Measurements from ENCODE around the gene SERHL2.
"Not testable (repeated sequence)": the region's sequence is repeated elsewhere in the genome, so short reads cannot be mapped to it uniquely, and the experiment has no call there.

Gene SERHL2

GRCh38 chr22:42553475-42554361 is at the start of gene SERHL2:
TSS of gene SERHL2 (plus strand) at chr22:42553956. CDS start at chr22:42554021, 65 bp downstream.
- DNase-seq: no peak

GRCh38 chr22:42508327-42508974 is 45.3 kb upstream of the SERHL2 start:
- not testable (repeated sequence) for DNase-seq

GRCh38 chr22:42508975-42509364 is 44.8 kb upstream of the SERHL2 start:
- DNase-seq: not testable (repeated sequence)

- no peak for DNase-seq
Observed at GRCh38 chr22:42509548-42509947, 44.2 kb upstream of the SERHL2 start.

- DNase-seq: no peak
Observed at GRCh38 chr22:42511401-42511891, 42.3 kb upstream of the SERHL2 start.

- not testable (repeated sequence) for DNase-seq
Observed at GRCh38 chr22:42512273-42512990, 41.3 kb upstream of the SERHL2 start.

GRCh38 chr22:42514331-42514730 is 39.4 kb upstream of the SERHL2 start:
- DNase-seq: not testable (repeated sequence)

- not testable (repeated sequence) for DNase-seq
Observed at GRCh38 chr22:42515304-42515703, 38.5 kb upstream of the SERHL2 start.

- no peak for DNase-seq
Observed at GRCh38 chr22:42515896-42516295, 37.9 kb upstream of the SERHL2 start.

- not testable (repeated sequence) for DNase-seq
Observed at GRCh38 chr22:42517103-42517502, 36.7 kb upstream of the SERHL2 start.

- not testable (repeated sequence) for DNase-seq
Observed at GRCh38 chr22:42518638-42519524, 34.9 kb upstream of the SERHL2 start.

GRCh38 chr22:42519525-42520401 is 34.0 kb upstream of the SERHL2 start, which contains the start of gene RRP7A:
TSS of gene RRP7A (minus strand) at chr22:42519796. CDS start at chr22:42519786, 10 bp downstream.
- DNase-seq: no peak

GRCh38 chr22:42521228-42521546 is 32.6 kb upstream of the SERHL2 start:
- no peak for DNase-seq

GRCh38 chr22:42522546-42522945 is 31.2 kb upstream of the SERHL2 start:
- DNase-seq: no peak

- DNase-seq: no peak
Observed at GRCh38 chr22:42528591-42529307, 25.0 kb upstream of the SERHL2 start.

GRCh38 chr22:42529435-42529834 is 24.3 kb upstream of the SERHL2 start:
- not testable (repeated sequence) for DNase-seq

GRCh38 chr22:42531401-42532084 is 22.2 kb upstream of the SERHL2 start:
- not testable (repeated sequence) for DNase-seq

GRCh38 chr22:42533638-42533977 is 20.1 kb upstream of the SERHL2 start:
- DNase-seq: no peak

GRCh38 chr22:42535082-42535731 is 18.5 kb upstream of the SERHL2 start:
- not testable (repeated sequence) for DNase-seq
